ENCODE data around the gene ENDOD1. TPM values are rescaled to one million over a fixed set of nuclear protein-coding genes. Genes with fewer than 3 reads are reported as not detected.

Gene ENDOD1
- total RNA-seq, 6 experiments from 2014 or later = 3.8 to 8.0 (median 6.2) TPM

DNA sequence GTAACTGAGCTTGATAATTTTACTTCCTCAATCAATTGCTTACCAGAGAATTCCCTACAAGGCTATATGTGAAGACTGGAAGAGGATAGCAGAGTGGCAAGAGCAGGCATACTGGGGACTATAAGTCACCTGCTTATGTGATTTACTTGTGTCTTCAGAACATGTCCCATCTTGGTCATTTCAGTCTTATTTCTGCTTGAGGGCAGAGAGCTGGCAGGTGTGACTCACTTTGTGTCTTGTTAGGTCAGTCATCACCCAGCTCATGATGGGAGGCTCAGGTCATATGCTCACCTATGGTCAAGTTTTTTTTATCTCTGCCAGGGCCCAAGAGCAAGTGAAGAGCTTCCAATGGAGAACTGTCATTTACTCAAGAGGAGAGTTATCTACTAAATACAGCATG is 16.7 kb upstream of the ENDOD1 start:
- no peaks in the 10 kb centered on the region for H3K9me3 ChIP-seq
- no peak for ATAC-seq
- intact Hi-C loops (cut with DNase I) = no loop called here
- H3K27ac ChIP-seq = no peak overlapping the region
- H3K27me3 ChIP-seq = no peaks in the 10 kb centered on the region
- no peaks in the 10 kb centered on the region for H3K36me3 ChIP-seq
- TF ChIP-seq, protein P1, sequence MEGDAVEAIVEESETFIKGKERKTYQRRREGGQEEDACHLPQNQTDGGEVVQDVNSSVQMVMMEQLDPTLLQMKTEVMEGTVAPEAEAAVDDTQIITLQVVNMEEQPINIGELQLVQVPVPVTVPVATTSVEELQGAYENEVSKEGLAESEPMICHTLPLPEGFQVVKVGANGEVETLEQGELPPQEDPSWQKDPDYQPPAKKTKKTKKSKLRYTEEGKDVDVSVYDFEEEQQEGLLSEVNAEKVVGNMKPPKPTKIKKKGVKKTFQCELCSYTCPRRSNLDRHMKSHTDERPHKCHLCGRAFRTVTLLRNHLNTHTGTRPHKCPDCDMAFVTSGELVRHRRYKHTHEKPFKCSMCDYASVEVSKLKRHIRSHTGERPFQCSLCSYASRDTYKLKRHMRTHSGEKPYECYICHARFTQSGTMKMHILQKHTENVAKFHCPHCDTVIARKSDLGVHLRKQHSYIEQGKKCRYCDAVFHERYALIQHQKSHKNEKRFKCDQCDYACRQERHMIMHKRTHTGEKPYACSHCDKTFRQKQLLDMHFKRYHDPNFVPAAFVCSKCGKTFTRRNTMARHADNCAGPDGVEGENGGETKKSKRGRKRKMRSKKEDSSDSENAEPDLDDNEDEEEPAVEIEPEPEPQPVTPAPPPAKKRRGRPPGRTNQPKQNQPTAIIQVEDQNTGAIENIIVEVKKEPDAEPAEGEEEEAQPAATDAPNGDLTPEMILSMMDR (IDR thresholded peaks at IDR 0.05) = no peak
- no peak for TF ChIP-seq POLR2A (IDR thresholded peaks at IDR 0.05)
- no peak for DNase-seq
- peaks cover 0 to 8% (median 3%) of the 10 kb centered on the region in 4 donors for H3K4me1 ChIP-seq
- H3K4me3 ChIP-seq = no peak overlapping the region

DNA sequence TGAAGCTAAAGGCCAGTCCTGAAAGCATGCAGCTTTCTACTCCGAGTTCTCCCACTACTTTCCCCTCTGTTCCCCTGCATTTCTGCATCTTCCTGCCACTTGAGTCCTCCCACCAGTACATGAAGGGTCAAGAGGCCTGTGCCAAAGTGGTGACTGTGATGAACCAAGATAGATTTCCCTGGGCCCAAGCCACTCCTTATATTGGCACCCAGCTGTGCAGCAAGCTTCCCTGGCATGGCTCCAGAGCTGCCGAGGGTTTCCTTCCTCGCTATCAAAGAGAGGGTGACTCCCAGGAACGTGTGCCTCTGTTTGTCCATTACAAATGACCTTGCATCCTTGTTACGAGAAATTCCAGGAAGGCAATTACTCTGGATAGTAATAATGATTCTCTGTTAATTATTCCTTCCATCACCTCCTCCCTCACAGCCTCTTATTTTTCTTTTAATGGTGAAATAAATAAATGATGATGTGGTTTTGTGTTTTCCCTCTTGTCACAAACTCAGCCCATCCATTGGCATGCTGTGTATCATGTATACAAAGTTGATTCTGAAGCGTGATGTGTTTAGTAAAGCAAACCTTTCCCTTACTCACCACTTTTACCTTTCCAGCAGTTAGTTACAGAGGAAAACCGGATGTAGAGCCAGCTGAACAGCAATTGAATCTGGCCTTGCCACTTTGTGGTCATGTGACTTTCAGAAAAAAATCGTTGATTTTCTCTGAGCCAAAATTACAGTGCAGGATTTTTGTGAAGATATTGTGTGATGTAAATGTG is 14.7 kb upstream of the ENDOD1 start:
- no peak overlapping the region for H3K4me3 ChIP-seq
- H3K36me3 ChIP-seq = no peaks in the 10 kb centered on the region
- H3K27ac ChIP-seq = no peak overlapping the region
- H3K27me3 ChIP-seq = no peaks in the 10 kb centered on the region
- ATAC-seq (peak; percentile 17 to 57 (median 30)), DNase-seq (peak in 2 of 3 donors; percentile 48 to 55)
- TF ChIP-seq, protein P1 (IDR thresholded peaks at IDR 0.05) = no peak
- TF ChIP-seq POLR2A (IDR thresholded peaks at IDR 0.05) = no peak
- intact Hi-C loops (cut with DNase I) = no loop called here
- H3K4me1 ChIP-seq = no peaks in the 10 kb centered on the region
- no peaks in the 10 kb centered on the region for H3K9me3 ChIP-seq
- WGBS (ENCODE audit: insufficient coverage, low coverage, low lambda C conversion rate, missing lambda C conversion rate) = 33% methylated on average over 7 of the region's 8 CpGs

DNA sequence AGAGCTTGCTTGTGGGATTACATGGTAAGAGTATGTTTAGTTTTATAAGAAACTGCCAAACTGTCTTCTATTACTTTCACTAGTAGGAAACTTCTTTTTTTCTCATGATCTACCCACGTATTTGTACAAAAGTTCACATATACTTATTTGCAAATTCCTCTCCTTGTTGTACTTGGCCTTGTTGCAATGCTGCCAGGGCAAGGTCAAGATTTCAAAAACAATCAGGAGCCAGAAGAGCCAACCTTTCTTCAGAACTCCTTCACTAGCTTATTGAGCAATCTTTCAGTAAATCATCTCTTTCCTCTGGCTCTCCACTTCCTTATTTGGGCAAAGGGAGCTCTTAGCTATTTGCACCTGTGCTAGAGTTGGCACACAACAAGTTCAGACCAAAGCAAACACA is 13.2 kb upstream of the ENDOD1 start:
- Histone ChIP-seq H3K4me3 (no peak overlapping the region), H3K9me3 (no peaks in the 10 kb centered on the region), H3K36me3 (no peaks in the 10 kb centered on the region), H3K4me1 (no peaks in the 10 kb centered on the region), H3K27me3 (no peaks in the 10 kb centered on the region), H3K27ac (no peak overlapping the region)
- intact Hi-C loops (cut with DNase I) = no loop called here
- TF ChIP-seq POLR2A (IDR thresholded peaks at IDR 0.05) = no peak
- TF ChIP-seq, protein P1 (IDR thresholded peaks at IDR 0.05) = no peak
- 8% methylated on average over 1 of the region's 1 CpG for WGBS (ENCODE audit: insufficient coverage, low coverage, low lambda C conversion rate, missing lambda C conversion rate)
- ATAC-seq (peak in 2 of 4 donors; percentile 52 to 65), DNase-seq (no peak)

DNA sequence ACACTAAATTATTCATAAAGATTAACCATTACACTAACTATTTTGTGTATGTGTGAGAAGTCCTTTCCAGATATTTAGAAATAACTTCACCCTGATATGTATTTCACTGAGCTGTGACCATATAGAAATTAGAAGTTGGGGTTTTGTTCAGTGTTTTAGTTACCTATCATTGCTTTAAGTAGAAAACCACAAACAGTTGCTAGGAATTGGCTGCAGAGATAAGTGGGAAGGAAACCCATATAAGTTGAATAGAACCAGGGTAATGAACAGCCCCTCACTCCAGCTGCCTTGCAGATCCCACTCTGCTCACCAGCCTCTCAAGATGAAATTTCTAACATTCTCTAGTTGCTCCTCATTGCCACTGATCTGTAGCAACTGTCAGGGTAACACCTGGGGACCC is 12.7 kb upstream of the ENDOD1 start:
- no peak overlapping the region for H3K27ac ChIP-seq
- ATAC-seq = no peak

More for the DNA sequence above, 12.7 kb upstream of the ENDOD1 start:
- TF ChIP-seq, protein P1 (IDR thresholded peaks at IDR 0.05) = no peak
- Histone ChIP-seq H3K4me1 (no peaks in the 10 kb centered on the region), H3K36me3 (no peaks in the 10 kb centered on the region), H3K4me3 (no peak overlapping the region), H3K9me3 (no peaks in the 10 kb centered on the region), H3K27me3 (no peaks in the 10 kb centered on the region)
- no peak for DNase-seq
- intact Hi-C loops (cut with DNase I) = no loop called here

Data from right lobe of liver (tissue), 6 donors.